HAP-1 (cell line): ENCODE measurements around the gene SDCBP2.

ENCODE experiments used
- DNase-seq, 2 experiments: peaks; one replicate each; pipeline ENCODE4 v3.0.0-alpha.2; 2016 to 2020; ENCODE audit warnings: low spot score in 2 of 2
- H3K27me3 ChIP-seq: fragments of 250-450 bp; sonication (Bioruptor Pico); 2 replicates; pipeline ENCODE4 v1.5.1; 2020; ENCODE audit warnings: low read depth, mild to moderate bottlenecking, moderate library complexity
- H3K36me3 ChIP-seq: fragments of 250-450 bp; sonication (Bioruptor Pico); replicated peaks from 2 replicates; pipeline ENCODE4 v1.5.1; 2020; ENCODE audit warnings: mild to moderate bottlenecking
- H3K4me1 ChIP-seq: fragments of 250-450 bp; sonication (Bioruptor Pico); 2 replicates; pipeline ENCODE4 v1.5.1; 2020; ENCODE audit warnings: mild to moderate bottlenecking
- H3K4me3 ChIP-seq: fragments of 250-450 bp; sonication (Bioruptor Pico); 2 replicates; pipeline ENCODE4 v1.5.1; 2020; ENCODE audit warnings: mild to moderate bottlenecking, moderate library complexity
- H3K9me3 ChIP-seq: fragments of 250-450 bp; sonication (Bioruptor Pico); 2 replicates; pipeline ENCODE4 v1.5.1; 2020; ENCODE audit warnings: mild to moderate bottlenecking, moderate library complexity
- in situ Hi-C: fragments of 300-500 bp; cut with MboI; formaldehyde crosslinking; loops from 3 replicates; pipeline ENCODE4 v1.14.3; 2020; ENCODE audit warnings: low sequenced_read_pairs, inconsistent platforms, mixed read lengths

Gene SDCBP2

DNA sequence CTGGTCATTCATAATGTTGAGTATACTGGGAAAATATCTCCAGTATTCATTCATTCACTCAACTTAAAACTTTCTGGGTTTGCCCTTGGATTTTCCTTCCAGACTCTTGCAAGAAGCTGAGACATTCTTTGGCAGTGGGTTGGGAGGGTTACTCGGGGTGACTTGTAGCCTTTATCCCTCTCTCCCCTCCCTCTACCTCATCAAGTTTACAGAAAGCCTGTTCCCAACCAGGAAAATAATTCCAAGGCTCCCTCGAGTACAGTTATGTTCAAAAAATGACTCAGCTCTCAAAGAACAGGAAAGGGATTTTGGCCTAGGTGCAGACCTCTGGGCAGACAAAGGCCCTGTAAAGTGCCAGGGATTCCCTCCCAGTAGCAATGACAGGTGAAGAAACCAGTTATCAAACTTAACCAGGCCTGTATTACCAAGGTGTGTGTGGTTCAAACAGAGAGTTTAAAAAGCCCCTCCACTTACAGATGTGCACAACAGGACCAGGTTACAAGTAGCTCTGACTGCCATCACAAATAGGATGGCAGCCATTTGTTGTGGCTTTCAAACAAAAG, 41.7 kb upstream of the SDCBP2 start:
- in situ Hi-C loops = no loop called here
- no peaks in the 10 kb centered on the region for H3K4me1 ChIP-seq

DNA sequence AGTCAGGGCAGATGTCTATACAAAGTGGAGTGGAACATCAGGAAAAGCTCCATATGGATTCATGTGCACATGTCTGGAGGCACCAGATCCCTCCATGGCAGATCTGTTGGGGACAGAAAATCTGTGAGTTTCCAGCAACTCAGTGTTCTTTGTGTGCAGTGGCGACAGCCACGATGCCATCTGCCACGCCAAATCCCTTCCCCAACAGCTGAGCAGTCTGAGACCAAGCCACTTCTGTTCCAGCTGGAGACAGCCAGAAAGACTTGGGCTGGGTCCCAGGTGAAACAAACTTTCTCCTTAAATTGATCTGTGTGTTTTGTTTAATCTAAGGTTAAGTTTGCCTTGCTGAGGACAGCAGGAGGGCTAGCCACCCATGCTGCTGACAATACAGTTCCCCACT, 41.0 kb upstream of the SDCBP2 start:
- no peaks in the 10 kb centered on the region for H3K4me1 ChIP-seq
- no peaks in the 10 kb centered on the region for H3K27me3 ChIP-seq
- no peaks in the 10 kb centered on the region for H3K9me3 ChIP-seq
- in situ Hi-C loops = no loop called here
- no peak overlapping the region for H3K4me3 ChIP-seq
- no peak for DNase-seq
- H3K36me3 ChIP-seq = peaks cover 72% of the 10 kb centered on the region

More for the DNA sequence above, 41.7 kb upstream of the SDCBP2 start:
- Histone ChIP-seq H3K4me3 (no peak overlapping the region), H3K36me3 (peaks cover 76% of the 10 kb centered on the region), H3K27me3 (no peaks in the 10 kb centered on the region), H3K9me3 (no peaks in the 10 kb centered on the region)
- DNase-seq = no peak

DNA sequence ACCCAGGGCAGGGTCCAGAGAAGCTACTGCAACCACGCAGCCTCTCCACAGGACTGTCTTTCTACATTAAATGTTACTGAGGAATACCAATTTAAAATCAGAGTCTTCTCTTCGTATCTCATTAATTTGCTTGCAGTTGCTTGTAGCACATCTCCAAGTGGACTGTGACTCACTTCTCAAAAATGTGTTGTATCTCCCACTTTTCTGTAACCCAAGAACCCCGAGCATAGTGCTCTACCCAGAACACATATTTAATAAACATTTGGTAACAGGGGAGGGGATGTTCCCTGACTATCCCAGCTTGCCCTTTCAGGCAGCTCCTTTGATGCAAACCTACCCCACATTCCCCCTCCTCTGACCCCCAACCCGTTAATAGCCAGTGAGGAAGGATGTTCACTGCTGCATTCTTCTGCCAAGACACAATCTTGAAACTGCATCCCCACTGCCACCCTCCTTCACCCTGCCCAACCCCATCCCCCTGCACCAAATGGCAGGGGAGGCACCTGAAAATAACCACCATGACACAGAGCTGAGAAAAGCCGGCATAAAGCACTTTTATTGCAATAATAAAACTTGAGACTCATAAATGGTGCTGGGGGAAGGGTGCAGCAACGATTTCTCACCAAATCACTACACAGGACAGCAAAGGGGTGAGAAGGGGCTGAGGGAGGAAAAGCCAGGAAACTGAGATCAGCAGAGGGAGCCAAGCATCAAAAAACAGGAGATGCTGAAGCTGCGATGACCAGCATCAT, 39.7 kb upstream of the SDCBP2 start:
- Histone ChIP-seq H3K4me3 (no peak overlapping the region), H3K36me3 (peaks cover 61% of the 10 kb centered on the region), H3K9me3 (no peaks in the 10 kb centered on the region), H3K27me3 (no peaks in the 10 kb centered on the region), H3K4me1 (no peaks in the 10 kb centered on the region)
- in situ Hi-C loops = no loop called here
- no peak for DNase-seq

DNA sequence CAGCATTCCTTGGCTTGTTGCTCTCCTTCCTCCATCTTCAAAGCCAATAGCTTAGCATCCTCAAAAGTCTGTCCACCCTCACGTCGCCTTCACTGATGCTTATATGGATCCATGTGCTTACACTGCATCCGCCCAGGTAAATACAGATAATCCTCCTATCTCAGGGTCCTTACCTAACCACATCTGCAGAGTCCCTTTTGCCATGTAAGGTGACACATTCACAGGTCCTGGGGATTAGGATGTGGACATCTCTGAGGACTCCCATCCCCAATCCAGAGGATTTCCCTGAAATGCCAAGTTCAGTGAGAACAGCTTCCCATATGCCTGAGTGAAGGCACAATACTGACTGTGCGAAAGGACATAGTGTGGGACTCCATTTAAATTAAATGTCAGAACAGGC, 38.5 kb upstream of the SDCBP2 start:
- Histone ChIP-seq H3K4me1 (no peaks in the 10 kb centered on the region), H3K4me3 (no peak overlapping the region), H3K27me3 (no peaks in the 10 kb centered on the region), H3K36me3 (peaks cover 50% of the 10 kb centered on the region), H3K9me3 (no peaks in the 10 kb centered on the region)
- no peak for DNase-seq
- in situ Hi-C loops = no loop called here

DNA sequence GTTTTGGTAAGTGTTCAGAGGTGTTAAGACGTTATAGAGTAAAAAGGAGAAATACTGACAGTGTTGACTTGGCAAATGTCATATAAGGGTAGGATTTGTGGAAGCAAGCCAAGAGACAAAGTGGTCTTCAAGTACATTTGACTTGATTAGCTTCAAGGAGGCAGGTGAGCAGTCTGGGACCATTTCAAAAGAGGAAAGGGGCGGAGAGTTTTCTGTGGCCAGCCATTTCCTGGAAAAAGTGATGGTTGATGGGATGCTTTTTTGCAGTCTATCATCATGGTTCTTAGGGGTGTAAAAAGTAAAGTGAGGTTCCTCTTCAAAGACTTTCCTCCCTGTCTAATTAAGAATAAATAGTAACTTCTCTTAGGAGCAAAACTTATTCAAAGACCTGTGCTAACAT, 35.2 kb upstream of the SDCBP2 start:
- Histone ChIP-seq H3K27me3 (no peaks in the 10 kb centered on the region), H3K4me3 (no peak overlapping the region), H3K36me3 (peaks cover 38% of the 10 kb centered on the region), H3K4me1 (no peaks in the 10 kb centered on the region), H3K9me3 (no peaks in the 10 kb centered on the region)
- DNase-seq = no peak
- in situ Hi-C loops = no loop called here

DNA sequence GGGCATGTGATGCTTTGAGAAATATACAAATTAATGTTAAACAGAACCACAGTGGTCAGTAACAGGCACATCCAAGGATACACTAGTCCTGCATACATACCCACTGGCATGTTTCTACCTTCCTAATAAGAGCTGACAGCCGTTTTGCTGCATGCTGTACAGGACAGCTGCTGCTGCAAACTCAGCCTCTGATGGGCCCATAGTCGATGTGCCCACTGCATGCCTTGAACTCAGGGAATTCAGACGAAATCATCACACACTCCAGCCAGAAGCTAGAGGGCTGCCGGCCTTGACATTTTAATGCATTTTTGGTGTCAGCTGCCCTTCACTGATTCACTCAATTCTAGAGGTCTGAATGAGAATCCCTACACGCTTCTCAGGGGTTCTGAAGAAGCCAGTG, 34.6 kb upstream of the SDCBP2 start:
- H3K27me3 ChIP-seq = no peaks in the 10 kb centered on the region
- no peak for DNase-seq
- in situ Hi-C loops = no loop called here
- no peaks in the 10 kb centered on the region for H3K4me1 ChIP-seq
- H3K4me3 ChIP-seq = no peak overlapping the region
- H3K9me3 ChIP-seq = no peaks in the 10 kb centered on the region
- H3K36me3 ChIP-seq = peaks cover 34% of the 10 kb centered on the region

DNA sequence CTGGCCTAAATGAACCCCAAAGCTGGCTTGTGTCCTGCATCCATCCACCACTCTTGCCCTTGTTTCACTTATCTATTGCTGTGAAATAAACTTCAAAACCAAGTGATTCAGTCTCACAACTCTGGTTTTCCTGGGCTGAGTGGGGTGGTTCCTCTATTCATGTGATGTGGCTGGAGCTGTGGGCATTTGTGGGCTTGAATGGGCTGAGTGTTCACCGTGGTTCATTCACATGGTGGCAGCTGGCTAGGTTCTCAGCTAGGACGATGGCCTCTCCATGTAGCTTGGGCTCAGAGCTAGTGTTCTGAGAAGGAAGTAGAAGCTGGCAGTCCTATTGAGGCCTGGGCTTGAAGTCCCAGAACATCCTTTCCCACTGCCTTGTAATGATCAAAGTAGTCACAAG, 33.5 kb upstream of the SDCBP2 start:
- Histone ChIP-seq H3K4me3 (no peak overlapping the region), H3K9me3 (no peaks in the 10 kb centered on the region), H3K27me3 (no peaks in the 10 kb centered on the region), H3K4me1 (no peaks in the 10 kb centered on the region), H3K36me3 (peaks cover 27% of the 10 kb centered on the region)
- DNase-seq = no peak
- in situ Hi-C loops = no loop called here

DNA sequence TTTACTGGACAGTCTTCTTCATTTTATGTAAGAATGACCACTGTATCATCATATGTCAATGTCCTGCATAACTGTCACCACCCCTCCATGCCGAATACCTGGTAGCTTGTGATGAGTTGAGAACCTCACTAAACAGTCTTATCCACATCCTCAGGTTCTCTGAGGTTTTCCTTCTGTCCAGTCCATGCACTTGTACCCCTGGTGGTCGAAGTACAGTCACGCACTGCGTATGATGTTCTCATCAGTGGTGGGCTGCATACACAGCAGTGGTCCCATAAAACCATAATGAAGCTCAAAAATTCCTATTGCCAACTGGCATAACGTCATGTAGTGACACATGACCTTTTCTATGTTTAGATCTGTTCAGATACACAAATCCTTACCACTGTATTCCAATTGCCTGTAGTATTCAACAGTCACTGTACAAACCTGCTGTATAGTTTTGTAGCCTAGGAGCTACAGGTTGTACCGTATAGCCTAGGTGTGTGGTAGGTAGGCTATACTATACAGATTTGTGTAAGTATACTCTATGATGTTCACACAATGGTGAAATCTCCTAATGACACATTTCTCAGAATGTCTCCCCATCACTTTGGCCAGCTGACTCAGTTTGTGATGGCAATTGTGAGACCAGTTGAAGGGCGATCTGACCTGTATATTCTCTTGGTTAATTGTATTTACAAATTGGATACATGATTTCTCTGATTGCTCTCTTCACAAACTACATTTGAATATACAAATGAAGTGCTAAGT, 31.3 kb upstream of the SDCBP2 start:
- H3K36me3 ChIP-seq = peaks cover 24% of the 10 kb centered on the region
- no peaks in the 10 kb centered on the region for H3K27me3 ChIP-seq
- in situ Hi-C loops = no loop called here
- H3K9me3 ChIP-seq = no peaks in the 10 kb centered on the region
- no peak overlapping the region for H3K4me3 ChIP-seq
- DNase-seq = no peak
- no peaks in the 10 kb centered on the region for H3K4me1 ChIP-seq

DNA sequence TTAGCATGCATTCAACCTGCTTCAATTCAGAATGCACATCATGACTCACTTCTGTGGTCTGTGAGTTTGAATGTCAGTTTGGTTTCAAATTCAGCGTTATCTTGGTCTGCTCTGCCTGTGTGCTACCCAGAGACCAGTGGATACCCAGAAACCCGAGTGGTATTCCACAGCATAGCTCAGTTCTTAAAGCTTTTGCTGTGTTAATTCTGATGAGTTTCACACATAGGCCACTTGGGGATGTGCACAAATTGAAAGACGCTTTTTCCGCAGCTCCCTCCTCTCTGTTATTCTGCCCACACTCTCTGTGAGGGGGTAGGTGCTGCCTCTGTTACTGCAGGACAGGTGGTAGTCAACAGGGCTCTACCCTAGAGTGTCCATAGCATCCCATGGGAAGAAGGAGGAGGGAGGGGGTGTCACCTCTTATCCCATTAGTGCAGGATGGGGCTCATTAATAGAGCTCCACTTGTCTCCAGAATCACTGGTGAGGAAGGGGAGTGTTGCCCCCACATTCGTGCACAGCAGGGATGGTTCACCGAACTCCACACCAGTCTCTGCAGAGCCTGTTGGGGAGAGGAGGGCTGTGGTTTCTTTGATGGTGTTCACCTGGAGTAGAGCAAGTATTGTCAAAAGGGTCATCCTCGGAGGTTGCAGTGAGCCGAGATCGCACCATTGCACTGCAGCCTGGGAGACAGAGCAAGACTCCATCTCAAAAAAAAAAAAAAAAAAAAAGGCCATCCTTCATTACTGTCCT, 29.2 kb upstream of the SDCBP2 start:
- in situ Hi-C loops = no loop called here
- Histone ChIP-seq H3K36me3 (peaks cover 24% of the 10 kb centered on the region), H3K27me3 (no peaks in the 10 kb centered on the region), H3K4me3 (no peak overlapping the region), H3K9me3 (no peaks in the 10 kb centered on the region), H3K4me1 (no peaks in the 10 kb centered on the region)
- no peak for DNase-seq

DNA sequence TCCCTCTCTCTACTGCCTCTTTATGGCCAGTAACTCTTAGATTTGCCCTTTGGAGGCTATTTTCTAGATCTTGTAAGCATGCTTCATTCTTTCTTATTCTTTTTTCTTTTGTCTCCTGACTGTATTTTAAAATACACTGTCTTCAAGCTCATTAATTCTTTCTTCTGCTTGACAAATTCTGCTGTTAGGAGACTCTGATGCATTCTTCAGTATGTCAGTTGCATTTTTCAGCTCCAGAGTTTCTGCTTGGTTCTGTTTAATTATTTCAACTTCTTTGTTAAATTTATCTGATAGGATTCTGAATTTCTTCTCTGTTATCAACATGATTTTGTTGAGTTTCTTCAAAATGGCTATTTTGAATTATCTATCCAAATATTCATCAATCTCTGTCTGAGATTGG, 25.0 kb upstream of the SDCBP2 start:
- H3K4me1 ChIP-seq = no peaks in the 10 kb centered on the region

DNA sequence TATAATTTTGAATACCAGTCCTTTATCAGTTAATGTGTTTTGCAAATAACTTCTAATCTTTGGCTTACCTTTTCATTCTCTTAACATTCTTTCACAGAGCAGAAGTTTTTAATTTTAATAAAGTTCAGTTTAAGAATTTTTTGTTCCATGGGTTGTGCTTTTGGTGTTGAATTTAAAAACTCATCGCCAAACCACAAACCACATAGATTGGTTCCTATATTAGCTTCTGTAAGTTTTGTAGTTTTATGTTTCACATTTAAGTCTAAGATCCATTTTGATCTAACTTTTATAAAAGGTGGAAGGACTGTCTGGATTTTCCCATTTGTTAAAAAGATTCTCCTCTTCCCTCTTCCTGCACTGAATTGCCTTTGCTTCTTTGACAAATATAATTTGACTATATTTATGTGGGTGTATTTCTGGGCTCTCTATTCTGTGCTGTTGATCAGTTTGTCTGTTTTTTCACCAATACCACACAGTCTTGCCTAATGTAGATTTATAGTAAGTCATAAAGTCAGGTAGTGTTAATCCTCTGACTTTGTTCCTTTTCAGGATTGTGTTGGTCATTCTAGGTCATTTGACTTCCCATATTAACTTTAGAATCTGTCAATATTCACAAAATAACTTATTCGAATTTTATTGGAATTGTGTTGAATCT, 17.5 kb upstream of the SDCBP2 start:
- DNase-seq = no peak
- in situ Hi-C loops = no loop called here

More for the DNA sequence above, 25.0 kb upstream of the SDCBP2 start:
- in situ Hi-C loops = no loop called here
- Histone ChIP-seq H3K27me3 (no peaks in the 10 kb centered on the region), H3K36me3 (peaks cover 12% of the 10 kb centered on the region), H3K9me3 (no peaks in the 10 kb centered on the region), H3K4me3 (no peak overlapping the region)
- DNase-seq = no peak

DNA sequence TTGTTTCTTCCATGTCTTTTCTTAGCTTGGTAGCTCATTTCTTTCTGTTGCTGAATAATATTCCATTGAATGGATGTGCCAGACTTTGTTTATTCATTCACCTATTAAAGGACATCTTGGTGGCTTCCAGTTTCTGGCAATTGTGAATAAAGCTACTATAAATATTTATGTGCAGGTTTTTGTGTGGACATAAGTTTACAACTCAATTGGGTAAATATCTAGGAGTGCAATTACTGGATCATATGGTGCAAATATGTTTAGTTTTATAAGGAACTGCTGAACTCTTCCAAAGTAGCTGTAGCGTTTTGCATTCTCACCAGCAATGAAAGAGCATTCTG, 16.8 kb upstream of the SDCBP2 start:
- in situ Hi-C loops = no loop called here
- Histone ChIP-seq H3K4me3 (no peak overlapping the region), H3K4me1 (no peaks in the 10 kb centered on the region), H3K9me3 (peaks cover 4% of the 10 kb centered on the region; the same call in 1 of the 2 replicates), H3K27me3 (no peaks in the 10 kb centered on the region), H3K36me3 (no peaks in the 10 kb centered on the region)
- DNase-seq = no peak

More for the DNA sequence above, 17.5 kb upstream of the SDCBP2 start:
- no peaks in the 10 kb centered on the region for H3K36me3 ChIP-seq
- no peak overlapping the region for H3K4me3 ChIP-seq
- no peaks in the 10 kb centered on the region for H3K4me1 ChIP-seq
- H3K9me3 ChIP-seq = peaks cover 4% of the 10 kb centered on the region; the same call in 1 of the 2 replicates
- H3K27me3 ChIP-seq = no peaks in the 10 kb centered on the region

DNA sequence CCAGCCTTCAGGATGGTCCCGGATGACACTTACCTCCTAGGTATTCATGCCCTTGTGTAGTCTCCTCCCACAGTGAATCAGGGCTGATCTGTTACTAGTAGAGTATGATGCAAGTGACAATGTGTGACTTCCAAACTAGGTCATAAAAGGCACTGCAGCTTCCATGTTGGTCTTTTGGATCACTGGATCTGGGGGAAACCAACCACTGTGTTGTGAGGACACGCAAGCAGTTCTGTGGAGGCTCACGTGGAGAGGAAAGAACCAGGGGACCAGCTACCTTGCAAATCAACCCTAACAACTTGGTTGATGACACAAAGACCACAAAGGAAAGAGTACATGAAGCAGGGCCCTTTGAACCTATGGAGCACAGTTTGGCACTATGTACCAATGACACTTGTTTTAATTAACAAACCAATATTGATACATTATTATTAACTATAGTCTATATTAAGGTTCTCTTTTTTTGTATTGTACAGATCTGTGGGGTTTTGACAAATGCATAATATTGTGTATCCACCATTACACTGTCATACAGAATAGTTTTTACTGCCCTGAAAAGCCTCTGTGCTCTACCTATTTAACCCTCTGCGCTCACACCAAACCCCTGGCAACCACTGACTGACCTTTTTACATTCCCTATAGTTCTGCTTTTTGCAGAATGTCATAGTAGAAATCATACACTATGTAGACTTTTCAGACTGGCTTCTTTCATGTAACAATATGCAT, 16.3 kb upstream of the SDCBP2 start:
- in situ Hi-C loops = no loop called here
- Histone ChIP-seq H3K4me3 (no peak overlapping the region), H3K4me1 (no peaks in the 10 kb centered on the region), H3K9me3 (peaks cover 4% of the 10 kb centered on the region; the same call in 1 of the 2 replicates), H3K36me3 (no peaks in the 10 kb centered on the region), H3K27me3 (no peaks in the 10 kb centered on the region)
- no peak for DNase-seq
